GM13976 (cell line): ENCODE results near the gene ANO1.

Experiments
- DNase-seq: peaks from one replicate; pipeline ENCODE4 v3.0.0; 2012; ENCODE audit warnings: low spot score
- in situ Hi-C: fragments of 300-500 bp; cut with MboI; formaldehyde crosslinking; loops from one replicate; pipeline ENCODE4 v1.12.0; 2022; ENCODE audit warnings: low sequenced_read_pairs, mixed read lengths, inconsistent platforms; ENCODE audit not compliant: unreplicated experiment
- TF ChIP-seq, protein P1 (sequence below): IDR thresholded peaks from 2 replicates; pipeline ENCODE4 v1.5.1; 2012; ENCODE audit warnings: borderline replicate concordance, mild to moderate bottlenecking; ENCODE audit not compliant: insufficient read depth; ENCODE audit errors: extremely low read depth, missing control alignments, control extremely low read depth

The ANO1 gene

DNA sequence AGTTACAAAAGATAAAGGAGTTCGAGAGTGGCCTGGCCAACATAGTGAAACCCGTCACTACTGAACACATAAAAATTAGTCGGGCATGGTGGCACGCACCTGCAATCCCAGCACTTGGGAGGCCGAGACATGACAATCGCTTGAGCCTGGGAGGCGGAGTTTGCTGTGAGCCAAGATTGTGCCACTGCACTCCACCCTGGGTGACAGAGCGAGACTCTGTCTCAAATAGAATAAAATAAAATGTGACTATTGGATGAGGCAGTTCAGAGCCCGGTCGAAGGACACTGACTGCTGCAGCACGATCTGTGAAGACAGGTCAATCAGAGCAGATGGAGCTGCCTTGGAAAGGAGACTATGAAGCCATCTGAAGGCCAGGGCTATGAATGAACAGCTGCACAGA, 37.7 kb upstream of the ANO1 start:
- DNase-seq = no peak
- in situ Hi-C loops = no loop called here
- TF ChIP-seq, protein P1, sequence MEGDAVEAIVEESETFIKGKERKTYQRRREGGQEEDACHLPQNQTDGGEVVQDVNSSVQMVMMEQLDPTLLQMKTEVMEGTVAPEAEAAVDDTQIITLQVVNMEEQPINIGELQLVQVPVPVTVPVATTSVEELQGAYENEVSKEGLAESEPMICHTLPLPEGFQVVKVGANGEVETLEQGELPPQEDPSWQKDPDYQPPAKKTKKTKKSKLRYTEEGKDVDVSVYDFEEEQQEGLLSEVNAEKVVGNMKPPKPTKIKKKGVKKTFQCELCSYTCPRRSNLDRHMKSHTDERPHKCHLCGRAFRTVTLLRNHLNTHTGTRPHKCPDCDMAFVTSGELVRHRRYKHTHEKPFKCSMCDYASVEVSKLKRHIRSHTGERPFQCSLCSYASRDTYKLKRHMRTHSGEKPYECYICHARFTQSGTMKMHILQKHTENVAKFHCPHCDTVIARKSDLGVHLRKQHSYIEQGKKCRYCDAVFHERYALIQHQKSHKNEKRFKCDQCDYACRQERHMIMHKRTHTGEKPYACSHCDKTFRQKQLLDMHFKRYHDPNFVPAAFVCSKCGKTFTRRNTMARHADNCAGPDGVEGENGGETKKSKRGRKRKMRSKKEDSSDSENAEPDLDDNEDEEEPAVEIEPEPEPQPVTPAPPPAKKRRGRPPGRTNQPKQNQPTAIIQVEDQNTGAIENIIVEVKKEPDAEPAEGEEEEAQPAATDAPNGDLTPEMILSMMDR = no peak

DNA sequence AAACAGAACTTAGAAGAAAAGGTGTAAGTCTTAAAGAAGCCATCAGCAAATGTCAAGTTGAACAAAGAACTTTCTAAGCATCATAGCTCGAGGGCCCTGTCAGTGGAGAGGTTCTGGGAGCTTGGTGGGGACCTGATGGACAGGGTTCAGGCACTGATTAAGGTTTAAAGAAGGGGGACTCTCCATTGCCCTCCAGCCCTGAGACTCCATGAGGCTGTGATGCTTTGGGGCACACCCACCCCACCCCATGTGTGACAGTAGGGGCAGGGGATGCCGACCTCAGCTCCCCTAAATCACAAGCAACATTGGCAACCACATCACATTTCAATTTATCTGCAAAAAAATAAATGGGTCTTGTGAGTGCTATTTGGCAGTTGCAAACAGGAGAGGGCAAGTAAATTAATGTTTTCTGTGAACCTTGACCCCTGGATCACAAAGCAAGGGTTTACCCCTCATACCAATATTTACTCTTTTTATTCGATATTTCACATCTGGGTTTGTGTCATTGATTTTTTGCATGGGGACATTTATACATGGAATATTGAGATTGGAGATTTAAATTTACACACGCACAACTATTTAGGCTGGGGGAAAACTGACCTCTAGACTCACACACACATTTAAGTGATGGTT, 37.1 kb upstream of the ANO1 start:
- TF ChIP-seq, protein P1 = no peak
- no peak for DNase-seq
- in situ Hi-C loops = no loop called here

DNA sequence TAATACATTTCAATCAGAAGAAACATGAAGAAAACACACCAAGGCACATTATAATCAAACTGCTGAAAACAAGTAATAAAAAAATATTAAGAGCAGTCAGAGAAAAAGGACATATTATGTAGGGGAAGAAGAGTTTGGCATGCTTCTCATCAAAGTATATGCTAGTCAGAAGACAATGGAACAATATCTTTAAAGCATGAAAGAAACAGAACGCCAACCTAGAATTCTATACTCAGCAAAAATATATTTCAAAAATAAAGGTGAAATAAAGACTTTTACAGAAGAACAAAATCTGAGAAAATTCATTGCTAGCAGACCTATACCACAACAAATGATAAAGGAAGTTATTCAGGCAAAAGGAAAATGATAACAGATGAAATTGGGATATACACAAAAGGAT, 34.6 kb upstream of the ANO1 start:
- DNase-seq = no peak
- TF ChIP-seq, protein P1 = no peak
- in situ Hi-C loops = no loop called here

DNA sequence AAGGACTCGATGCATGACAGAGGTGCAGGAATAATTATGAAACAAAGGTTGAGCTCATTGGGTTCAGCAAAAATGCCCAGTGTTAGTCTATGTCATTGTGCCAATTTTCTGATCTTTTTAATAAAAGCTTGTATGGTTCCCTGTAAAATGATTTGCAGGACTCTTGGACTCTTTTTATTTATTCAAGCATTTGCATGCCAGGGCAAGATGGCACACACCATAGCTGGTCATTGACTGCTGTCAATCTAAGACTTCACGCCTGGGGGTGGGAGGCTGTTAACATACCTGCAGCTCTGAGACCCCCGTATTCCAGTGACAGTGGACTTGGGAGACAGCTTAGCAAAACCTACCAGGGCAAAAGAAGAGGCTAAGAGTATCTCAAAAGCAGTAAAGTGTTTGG, 32.0 kb upstream of the ANO1 start:
- DNase-seq = no peak
- TF ChIP-seq, protein P1 = no peak
- in situ Hi-C loops = no loop called here

DNA sequence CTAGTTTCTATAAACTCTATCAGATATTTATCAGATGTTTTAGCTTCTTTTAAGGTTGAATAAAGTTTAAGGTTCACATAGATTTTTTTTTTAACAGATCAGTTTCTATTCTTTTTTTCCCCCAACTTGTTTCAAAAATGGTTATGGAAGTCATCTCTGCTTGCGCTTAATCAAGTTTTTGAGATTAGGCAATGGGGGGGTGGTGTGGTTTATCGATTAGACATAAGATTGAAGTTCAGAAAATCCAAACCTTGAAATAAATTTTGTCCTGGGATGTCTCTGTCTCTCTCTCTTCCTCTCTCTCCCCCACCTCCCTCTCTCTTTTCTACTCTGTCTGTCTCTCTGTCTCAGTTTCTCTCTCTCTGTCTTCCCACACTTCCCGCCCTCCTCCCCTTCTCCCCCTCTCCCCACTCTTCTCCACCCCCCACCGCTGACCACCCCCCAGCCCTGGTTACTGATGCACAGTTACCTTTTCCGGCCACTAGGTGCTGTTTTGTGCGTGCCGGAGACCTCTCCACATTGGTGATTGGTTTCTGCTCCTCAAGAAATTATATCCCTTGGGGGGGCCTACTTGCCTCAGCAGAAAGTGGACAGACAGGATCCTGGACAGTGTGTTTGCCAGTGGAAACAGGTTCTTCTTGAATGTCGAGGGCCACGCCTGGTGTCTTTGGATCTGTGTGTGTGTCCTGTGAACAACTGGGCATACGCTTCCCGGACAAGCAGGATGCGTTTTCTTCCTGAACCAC, 29.7 kb upstream of the ANO1 start:
- TF ChIP-seq, protein P1 = no peak
- in situ Hi-C loops = no loop called here
- DNase-seq = no peak

DNA sequence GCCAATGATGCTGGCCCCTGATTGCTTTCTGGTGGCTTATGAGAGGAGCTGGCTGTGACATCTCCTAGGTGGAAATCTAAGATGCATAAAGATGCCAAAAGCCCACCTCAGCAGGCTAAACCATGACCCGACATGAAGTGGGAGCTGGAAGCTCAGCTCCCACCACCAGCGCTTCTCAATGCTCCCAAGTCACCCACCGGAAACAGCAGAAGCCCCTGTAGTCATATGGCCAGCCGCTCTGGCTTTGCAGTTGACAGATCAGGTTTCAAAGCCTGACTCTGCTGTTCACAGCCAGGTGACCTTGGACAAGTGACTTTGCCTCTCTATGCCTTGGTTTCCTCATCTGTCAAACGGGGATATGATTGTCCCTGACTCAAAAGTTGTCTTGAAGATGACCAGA, 29.1 kb upstream of the ANO1 start:
- DNase-seq = no peak
- in situ Hi-C loops = no loop called here
- TF ChIP-seq, protein P1 = no peak

DNA sequence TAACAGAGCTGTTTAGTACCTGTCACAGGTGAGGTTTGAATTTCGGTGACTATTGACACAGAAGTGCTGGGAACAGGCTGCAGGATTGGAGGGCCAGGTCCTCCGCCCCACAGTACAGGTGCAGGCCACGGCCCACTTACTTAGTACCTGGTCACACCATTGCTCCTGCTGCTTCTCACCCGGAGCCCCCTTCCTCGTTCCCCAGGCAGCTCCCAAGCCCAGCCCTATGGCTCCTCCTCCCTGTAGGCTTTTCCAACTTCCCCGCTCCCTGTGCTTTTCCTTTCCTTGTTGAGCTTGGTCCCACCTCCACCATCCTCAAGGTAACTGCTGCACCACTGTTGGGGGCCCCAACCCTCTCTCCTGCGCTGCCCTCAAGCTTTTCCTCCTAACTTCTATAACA, 27.9 kb upstream of the ANO1 start:
- in situ Hi-C loops = no loop called here
- TF ChIP-seq, protein P1 = no peak

More for the DNA sequence above, 27.9 kb upstream of the ANO1 start:
- DNase-seq = no peak
